PC-9 (cell line): ENCODE results near the gene RGS3. TPM values are rescaled to one million over a fixed set of nuclear protein-coding genes. Genes with fewer than 3 reads are reported as not detected.

Experiments
- BruUV-seq: library from RNA; stranded (reverse); fragments of 400-500 nt; replicated peaks from 2 replicates; lab custom pipeline; 2021; lab: Mats Ljungman, UMichigan
- CTCF ChIA-PET: fragments of 300-600 bp; sonication (Branson Sonifier 250); formaldehyde crosslinking; loops from one replicate; lab custom pipeline; 2022; ENCODE audit warnings: antibody characterized with exemption; lab: Charles Lee
- POLR2A ChIA-PET: fragments of 300-600 bp; sonication (Branson Sonifier 250); formaldehyde crosslinking; loops from one replicate; lab custom pipeline; 2022; ENCODE audit warnings: antibody characterized with exemption; ENCODE audit not compliant: unreplicated experiment; lab: Charles Lee
- DNase-seq, 2 experiments: peaks; one replicate each; pipeline versions ENCODE4 v3.0.0 to v3.0.0-alpha.2; 2015 to 2022; ENCODE audit warnings: mixed read lengths in 1 of 2
- H2AFZ ChIP-seq: fragments of 200-600 bp; sonication (generic); 2 replicates; pipeline ENCODE4 v1.8.1; 2017; ENCODE audit warnings: antibody characterized with exemption
- H3F3A ChIP-seq: fragments of 200-600 bp; sonication (generic); 2 replicates; pipeline ENCODE4 v1.8.1; 2017; ENCODE audit warnings: antibody characterized with exemption, mild to moderate bottlenecking, low read depth; ENCODE audit not compliant: insufficient read depth
- H3K27ac ChIP-seq: fragments of 200-600 bp; sonication (generic); 2 replicates; pipeline ENCODE4 v1.6.1; 2016; ENCODE audit warnings: mixed run types
- H3K27me3 ChIP-seq: fragments of 200-600 bp; sonication (generic); 2 replicates; pipeline ENCODE4 v1.6.1; 2016; ENCODE audit warnings: low read depth, mixed run types; ENCODE audit not compliant: insufficient read depth
- H3K36me3 ChIP-seq: fragments of 200-600 bp; sonication (generic); 2 replicates; pipeline ENCODE4 v1.6.1; 2016; ENCODE audit warnings: low read depth, mixed run types
- H3K4me1 ChIP-seq: fragments of 200-600 bp; sonication (generic); replicated peaks from 2 replicates; pipeline ENCODE4 v1.6.1; 2016; ENCODE audit warnings: mixed run types; ENCODE audit not compliant: insufficient read depth
- H3K4me2 ChIP-seq: fragments of 200-600 bp; sonication (generic); 2 replicates; pipeline ENCODE4 v1.6.1; 2017; ENCODE audit warnings: mixed run types
- H3K4me3 ChIP-seq: fragments of 200-600 bp; sonication (generic); 2 replicates; pipeline ENCODE4 v1.6.1; 2016; ENCODE audit warnings: mixed run types
- H3K79me2 ChIP-seq: fragments of 200-600 bp; sonication (generic); 2 replicates; pipeline ENCODE4 v1.6.1; 2017; ENCODE audit warnings: low read depth, mixed run types
- H3K9me2 ChIP-seq: fragments of 200-600 bp; sonication (generic); 2 replicates; pipeline ENCODE4 v1.8.1; 2017; ENCODE audit warnings: mild to moderate bottlenecking; ENCODE audit not compliant: insufficient read depth
- H3K9me3 ChIP-seq: fragments of 200-600 bp; sonication (generic); 2 replicates; pipeline ENCODE4 v1.8.1; 2016; ENCODE audit warnings: low read depth; ENCODE audit not compliant: insufficient read depth
- H4K20me1 ChIP-seq: fragments of 200-600 bp; sonication (generic); 2 replicates; pipeline ENCODE4 v1.8.1; 2017; ENCODE audit not compliant: insufficient read depth
- EZH2 ChIP-seq: fragments of 200-600 bp; sonication (generic); IDR thresholded peaks from 2 replicates; pipeline ENCODE4 v1.8.0; 2017; ENCODE audit warnings: antibody characterized with exemption, low read depth
- intact Hi-C: fragments of 100-400 bp; cut with micrococcal nuclease; formaldehyde crosslinking; loops from one replicate; pipeline ENCODE4 v1.10.0; 2022; ENCODE audit not compliant: unreplicated experiment
- total RNA-seq: library from RNA; stranded (reverse); gene quantifications from 2 replicates; pipeline ENCODE4 v1.2.3, GENCODE V29; 2021
- TF ChIP-seq, protein P1 (sequence below): fragments of 200-600 bp; sonication (generic); conservative IDR thresholded peaks from 2 replicates; pipeline ENCODE4 v1.6.1; 2017; ENCODE audit warnings: mixed run types, antibody characterized with exemption, mild to moderate bottlenecking, moderate library complexity

RGS3 gene
- total RNA-seq, 1 experiment from 2014 or later: 75.8 TPM

- Histone ChIP-seq H4K20me1 (no peaks in the 10 kb centered on the region), H3F3A (no peaks in the 10 kb centered on the region), H3K9me2 (no peaks in the 10 kb centered on the region), H3K36me3 (no peaks in the 10 kb centered on the region), H3K79me2 (no peaks in the 10 kb centered on the region), H3K9me3 (no peaks in the 10 kb centered on the region), H3K27me3 (no peaks in the 10 kb centered on the region), H2AFZ (no peak overlapping the region), H3K4me3 (no peak overlapping the region), H3K4me2 (no peak overlapping the region), H3K27ac (no peak overlapping the region), H3K4me1 (no peaks in the 10 kb centered on the region)
- intact Hi-C loops: no loop called here
- TF ChIP-seq EZH2: no peak
- TF ChIP-seq, protein P1, sequence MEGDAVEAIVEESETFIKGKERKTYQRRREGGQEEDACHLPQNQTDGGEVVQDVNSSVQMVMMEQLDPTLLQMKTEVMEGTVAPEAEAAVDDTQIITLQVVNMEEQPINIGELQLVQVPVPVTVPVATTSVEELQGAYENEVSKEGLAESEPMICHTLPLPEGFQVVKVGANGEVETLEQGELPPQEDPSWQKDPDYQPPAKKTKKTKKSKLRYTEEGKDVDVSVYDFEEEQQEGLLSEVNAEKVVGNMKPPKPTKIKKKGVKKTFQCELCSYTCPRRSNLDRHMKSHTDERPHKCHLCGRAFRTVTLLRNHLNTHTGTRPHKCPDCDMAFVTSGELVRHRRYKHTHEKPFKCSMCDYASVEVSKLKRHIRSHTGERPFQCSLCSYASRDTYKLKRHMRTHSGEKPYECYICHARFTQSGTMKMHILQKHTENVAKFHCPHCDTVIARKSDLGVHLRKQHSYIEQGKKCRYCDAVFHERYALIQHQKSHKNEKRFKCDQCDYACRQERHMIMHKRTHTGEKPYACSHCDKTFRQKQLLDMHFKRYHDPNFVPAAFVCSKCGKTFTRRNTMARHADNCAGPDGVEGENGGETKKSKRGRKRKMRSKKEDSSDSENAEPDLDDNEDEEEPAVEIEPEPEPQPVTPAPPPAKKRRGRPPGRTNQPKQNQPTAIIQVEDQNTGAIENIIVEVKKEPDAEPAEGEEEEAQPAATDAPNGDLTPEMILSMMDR: no peak
- POLR2A ChIA-PET: no interaction called here
- BruUV-seq: no TSS peak
- DNase-seq: no peak
- CTCF ChIA-PET: no interaction called here
Observed at GRCh38 chr9:113497051-113497450, 33.5 kb downstream of the RGS3 start.

DNA sequence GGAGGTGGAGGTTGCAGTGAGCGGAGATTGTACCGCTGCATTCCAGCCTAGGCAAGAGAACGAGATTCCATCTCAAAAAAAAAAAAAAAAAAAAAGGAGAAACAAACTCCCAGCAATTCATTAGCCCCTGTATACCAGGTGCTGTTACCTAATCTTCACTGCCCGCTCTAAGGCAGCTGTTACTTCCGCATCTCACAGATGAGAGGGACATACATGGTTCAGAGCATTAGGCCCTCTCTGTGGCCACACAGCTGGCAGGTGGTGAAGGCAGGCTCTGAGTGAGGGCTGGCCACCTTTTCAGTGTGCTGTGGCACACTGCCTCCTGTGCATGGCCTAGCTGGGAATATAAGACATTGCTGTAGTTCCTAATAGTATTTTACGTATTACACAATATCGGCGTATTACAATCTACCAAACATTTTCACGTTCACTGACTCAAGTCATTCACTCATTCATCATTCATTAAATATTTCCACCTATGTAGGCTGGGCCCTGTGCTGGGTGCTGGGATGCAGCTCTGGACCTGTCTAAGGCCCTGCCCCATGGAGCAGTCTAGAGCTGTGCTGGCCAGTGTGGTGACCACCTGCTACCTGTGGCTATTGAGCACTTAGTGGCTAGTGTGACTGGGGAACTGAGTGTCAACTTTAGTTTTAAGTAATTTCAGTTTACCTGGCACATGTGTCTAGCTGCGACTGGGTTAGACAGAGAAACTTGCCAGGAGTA is 35.8 kb downstream of the RGS3 start:
- Histone ChIP-seq H3K79me2 (no peaks in the 10 kb centered on the region), H3K9me2 (no peaks in the 10 kb centered on the region), H3K4me3 (no peak overlapping the region), H3K4me2 (no peak overlapping the region), H3K36me3 (no peaks in the 10 kb centered on the region; the same call in 1 of the 2 replicates), H3K27ac (no peak overlapping the region), H3K9me3 (no peaks in the 10 kb centered on the region), H4K20me1 (no peaks in the 10 kb centered on the region), H3F3A (no peaks in the 10 kb centered on the region), H3K27me3 (no peaks in the 10 kb centered on the region), H3K4me1 (peaks cover 2% of the 10 kb centered on the region; the same call in 1 of the 2 replicates), H2AFZ (no peak overlapping the region)
- ChIA-PET CTCF (no interaction called here), POLR2A (no interaction called here)
- no peak for DNase-seq
- TF ChIP-seq, protein P1: no peak
- TF ChIP-seq EZH2: no peak
- no TSS peak for BruUV-seq
- intact Hi-C loops: no loop called here

DNA sequence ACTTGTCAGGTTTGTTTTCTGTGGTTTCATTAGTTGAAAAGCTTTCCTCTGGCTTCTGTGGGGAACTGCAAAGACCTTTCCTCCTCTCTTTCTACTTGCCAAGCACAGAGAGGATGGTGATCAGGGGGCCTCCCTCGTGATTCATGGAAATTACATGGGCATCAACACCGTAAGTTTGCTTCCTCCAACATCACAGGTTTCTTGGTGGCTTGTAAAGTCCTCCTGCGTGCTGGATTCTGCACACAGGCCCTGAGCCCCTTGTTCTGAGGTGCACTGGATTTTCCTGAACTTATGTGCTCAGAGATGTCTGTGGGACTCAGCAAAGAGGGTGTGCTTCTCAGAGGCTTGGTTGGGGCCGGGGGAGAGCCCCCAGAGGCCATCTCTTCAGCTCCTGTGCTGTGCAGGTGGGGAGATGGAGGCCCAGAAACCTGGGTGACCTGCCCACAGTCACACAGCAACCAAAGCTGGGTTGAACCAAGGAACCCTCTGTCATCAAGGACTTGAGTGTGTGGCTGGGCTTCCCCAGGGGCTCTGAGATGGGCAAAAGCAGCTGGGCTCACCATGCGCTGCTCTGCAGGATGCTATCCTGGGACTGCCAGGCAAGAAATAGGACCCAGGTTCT is 36.5 kb downstream of the RGS3 start:
- no peak for TF ChIP-seq EZH2
- TF ChIP-seq, protein P1: no peak
- BruUV-seq: no TSS peak
- H3K4me3 ChIP-seq: no peak overlapping the region
- H3K27me3 ChIP-seq: no peaks in the 10 kb centered on the region
- CTCF ChIA-PET: no interaction called here
- no peaks in the 10 kb centered on the region for H3K9me2 ChIP-seq
- H3F3A ChIP-seq: no peaks in the 10 kb centered on the region
- H2AFZ ChIP-seq: no peak overlapping the region
- POLR2A ChIA-PET: no interaction called here
- H3K79me2 ChIP-seq: no peaks in the 10 kb centered on the region
- H3K4me1 ChIP-seq: peaks cover 8% of the 10 kb centered on the region; the same call in 1 of the 2 replicates
- no peaks in the 10 kb centered on the region for H4K20me1 ChIP-seq
- intact Hi-C loops: no loop called here
- no peaks in the 10 kb centered on the region for H3K9me3 ChIP-seq
- H3K27ac ChIP-seq: no peak overlapping the region
- H3K36me3 ChIP-seq: no peaks in the 10 kb centered on the region; the same call in 1 of the 2 replicates
- no peak overlapping the region for H3K4me2 ChIP-seq
- no peak for DNase-seq
